HG02981 (cell line): ENCODE data around the gene AMHR2.

Experiments
- ATAC-seq: cut with Tn5 transposase; IDR thresholded peaks from one replicate; pipeline ENCODE4 v1.9.1; 2021; ENCODE audit warnings: mild to moderate bottlenecking, moderate library complexity; ENCODE audit not compliant: unreplicated experiment

AMHR2 gene

DNA sequence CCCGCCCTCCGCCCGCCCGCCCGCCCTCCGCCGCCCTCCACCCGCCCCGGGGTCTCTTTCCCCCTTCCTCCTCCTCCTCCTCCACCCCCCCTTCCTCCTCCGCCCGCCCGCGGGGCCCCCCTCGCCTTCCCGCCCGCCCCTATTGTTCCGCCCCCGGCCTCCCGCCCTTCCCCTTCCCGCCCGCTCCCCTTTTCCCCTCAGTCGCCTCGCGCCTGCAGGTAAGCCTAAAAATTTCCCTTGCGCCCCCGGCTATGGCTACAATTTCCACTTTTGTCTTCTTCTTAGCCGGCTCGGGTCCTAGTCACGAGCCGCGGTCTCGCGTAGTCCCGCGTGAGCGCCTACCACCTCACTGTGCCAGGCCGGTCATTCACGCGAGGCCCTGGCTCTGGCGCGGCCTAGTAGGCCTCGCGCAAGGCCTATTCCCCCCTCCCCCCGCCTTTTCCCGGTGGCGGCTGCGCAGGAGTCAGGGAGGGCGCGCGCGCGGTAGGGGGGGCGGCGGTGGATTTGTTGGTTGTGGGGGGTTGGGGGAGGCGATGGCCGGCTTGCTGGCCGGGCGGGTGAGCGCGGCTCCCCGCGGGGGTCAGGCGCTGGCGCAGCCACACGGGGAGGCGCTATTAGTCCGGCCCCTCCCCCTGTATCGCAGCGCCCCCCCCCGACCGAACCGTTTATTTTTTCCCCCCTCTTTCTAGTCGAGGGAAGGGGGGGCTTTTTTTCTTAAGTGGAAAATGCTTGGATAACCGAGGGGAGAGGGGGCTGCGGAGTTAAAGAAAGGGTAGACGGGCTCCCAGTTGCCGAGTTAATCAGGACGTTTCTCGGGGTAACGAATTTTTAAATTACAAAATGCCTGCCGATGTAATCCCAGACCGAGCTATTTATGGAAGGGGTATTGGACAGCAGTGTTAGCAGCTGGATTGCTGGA is 28.8 kb downstream of the AMHR2 start:
- ATAC-seq, result peak; percentile 26

DNA sequence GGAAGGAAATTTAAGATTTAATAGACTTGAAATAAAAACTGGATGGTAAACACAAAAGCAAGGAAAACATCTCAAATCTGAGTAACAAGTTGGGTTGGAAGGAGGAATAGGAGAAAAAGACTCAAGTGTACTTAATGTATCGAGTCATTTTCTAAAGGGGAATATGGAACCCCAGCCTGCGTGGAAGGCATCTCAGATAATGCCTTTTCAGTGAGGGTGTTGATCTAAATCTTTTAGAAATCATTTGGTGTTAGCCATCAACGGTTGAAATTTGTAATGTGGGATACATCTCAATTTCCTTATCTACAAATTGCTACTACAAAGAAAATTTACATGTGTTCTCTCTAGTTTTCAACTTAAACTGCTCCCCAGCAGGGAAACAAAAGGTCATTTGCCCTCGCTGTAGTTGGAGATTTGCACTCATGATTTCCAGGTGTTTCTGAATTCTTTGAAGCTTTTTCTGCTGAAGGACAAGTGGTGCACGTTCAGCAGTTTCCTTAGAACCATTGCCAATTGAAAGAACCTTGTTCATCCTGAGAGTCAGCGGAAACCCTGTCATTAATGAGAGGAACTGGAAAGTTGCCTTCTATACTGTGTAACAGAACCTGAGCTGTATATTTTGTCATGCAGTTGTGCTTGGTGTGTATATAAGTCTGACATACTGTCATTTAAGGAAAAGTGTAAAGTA is 30.4 kb downstream of the AMHR2 start:
- no peak for ATAC-seq

DNA sequence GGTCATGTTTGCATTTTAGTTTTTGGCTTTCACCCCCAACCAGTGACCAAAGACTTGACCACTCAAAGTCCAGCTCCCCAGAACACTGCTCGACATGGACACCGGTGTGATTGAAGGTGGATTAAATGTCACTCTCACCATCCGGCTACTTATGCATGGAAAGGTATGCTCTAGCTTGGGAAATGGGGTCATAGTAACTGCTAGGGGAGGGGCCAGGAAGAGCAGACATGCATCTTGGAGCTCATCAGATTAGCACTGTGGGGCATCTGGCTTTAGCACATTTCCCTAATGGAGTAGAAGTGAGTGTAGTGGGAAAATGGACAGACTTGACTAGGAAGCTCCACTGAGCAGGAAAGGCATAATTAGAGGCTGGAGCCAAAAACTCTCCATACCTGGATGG is 31.1 kb downstream of the AMHR2 start:
- no peak for ATAC-seq

DNA sequence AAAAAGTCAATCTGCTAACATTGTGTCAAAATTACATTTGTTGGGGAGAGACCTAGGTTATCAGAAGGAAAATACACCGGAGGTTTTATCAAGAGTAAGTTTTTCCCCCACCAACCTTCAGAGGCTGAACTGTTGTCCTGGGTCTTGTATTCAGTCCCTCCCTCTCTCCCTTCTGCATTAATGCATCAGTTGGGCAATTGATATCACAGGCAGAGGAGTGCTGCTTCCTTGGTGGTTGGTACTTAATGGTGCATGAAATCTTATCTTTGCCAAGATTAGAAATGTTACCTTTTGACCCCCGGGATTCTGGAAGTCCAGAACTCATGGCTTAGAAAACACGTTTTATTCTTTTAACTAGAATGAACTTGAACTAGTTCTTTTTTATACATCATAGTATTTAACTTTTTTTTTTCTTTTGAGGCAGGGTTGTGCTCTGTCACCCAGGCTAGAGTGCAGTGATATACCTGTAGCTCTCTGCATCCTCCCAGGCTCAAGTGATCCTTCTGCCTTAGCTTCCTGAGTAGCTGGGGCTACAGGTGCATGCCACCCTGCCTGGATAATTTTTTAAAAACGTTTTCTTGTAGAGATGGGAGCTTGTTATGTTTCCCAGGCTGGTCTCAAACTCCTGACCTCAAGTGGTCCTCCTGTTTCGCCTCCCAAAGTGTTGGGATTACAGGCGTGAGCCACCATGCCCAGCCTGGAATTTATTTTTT is 33.2 kb downstream of the AMHR2 start:
- ATAC-seq, result no peak

DNA sequence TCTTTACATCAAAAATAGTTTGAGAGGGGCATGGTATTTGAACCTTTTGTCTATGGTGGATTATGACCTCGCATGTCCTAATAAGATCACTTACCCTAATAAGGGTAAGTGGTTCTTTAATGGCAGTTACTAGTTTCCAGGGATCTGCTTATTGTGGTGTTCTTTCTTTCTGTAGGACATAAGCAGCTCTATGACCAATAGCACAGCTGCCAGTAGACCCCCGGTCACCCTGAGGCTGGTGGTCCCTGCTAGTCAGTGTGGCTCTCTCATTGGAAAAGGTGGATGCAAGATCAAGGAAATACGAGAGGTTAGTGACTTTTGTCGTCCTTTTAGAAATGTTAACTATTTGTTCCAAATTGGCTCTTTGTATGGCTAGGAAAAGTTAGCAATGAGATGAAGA is 35.4 kb downstream of the AMHR2 start:
- no peak for ATAC-seq

DNA sequence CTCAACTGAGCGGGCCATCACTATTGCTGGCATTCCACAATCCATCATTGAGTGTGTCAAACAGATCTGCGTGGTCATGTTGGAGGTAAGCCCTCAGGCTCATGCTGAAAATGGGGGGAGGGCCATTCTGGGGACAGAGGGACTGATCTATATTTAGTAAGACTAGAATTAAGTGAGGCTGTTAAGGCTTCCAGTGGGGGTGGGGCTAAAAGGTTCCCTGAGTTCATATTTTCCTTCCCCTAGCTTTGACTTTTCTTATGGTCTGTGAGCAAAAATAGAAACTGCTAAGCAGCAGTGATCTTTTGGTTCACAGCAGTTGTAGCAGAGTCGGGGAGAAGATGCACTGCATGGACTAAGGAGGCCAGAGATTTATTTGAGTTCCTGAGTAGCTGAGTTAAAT is 37.4 kb downstream of the AMHR2 start:
- no peak for ATAC-seq

DNA sequence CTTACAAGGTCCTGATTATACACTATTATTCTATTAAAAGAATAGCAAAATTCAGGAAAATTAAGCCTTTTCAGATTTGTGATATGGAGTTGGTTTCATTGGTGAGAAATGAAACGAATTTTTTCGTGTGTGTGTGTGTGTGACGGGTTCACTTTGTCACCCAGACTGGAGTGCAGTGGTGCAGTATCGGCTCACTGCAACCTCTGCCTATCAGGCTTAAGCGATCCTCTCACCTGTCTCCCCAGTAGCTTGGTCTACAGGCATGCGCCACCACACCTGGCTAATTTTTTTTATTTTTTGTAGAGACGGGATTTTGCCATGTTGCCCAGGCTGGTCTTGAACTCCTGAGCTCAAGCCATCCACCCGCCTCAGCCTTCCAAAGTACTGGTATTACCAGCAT is 37.9 kb downstream of the AMHR2 start:
- no peak for ATAC-seq

DNA sequence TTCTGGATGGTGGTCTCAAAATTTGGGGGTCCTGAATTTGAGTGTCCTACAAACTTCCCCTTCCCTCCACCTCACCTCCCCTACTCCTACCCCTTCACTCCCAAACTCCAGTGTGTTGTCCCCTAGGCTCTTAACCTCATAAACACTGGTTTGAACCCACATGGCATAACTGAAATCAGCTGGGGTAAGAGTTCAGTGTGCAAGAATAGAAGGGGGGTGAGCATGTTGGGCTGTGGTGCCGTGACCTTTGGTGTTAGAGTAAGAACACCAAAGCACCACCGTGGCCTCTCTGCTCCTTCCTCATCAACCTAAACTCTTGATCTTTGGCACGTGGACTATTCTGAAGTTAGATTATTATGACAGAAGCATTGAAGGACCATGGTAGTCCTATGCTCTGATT is 39.3 kb downstream of the AMHR2 start:
- ATAC-seq, result no peak

DNA sequence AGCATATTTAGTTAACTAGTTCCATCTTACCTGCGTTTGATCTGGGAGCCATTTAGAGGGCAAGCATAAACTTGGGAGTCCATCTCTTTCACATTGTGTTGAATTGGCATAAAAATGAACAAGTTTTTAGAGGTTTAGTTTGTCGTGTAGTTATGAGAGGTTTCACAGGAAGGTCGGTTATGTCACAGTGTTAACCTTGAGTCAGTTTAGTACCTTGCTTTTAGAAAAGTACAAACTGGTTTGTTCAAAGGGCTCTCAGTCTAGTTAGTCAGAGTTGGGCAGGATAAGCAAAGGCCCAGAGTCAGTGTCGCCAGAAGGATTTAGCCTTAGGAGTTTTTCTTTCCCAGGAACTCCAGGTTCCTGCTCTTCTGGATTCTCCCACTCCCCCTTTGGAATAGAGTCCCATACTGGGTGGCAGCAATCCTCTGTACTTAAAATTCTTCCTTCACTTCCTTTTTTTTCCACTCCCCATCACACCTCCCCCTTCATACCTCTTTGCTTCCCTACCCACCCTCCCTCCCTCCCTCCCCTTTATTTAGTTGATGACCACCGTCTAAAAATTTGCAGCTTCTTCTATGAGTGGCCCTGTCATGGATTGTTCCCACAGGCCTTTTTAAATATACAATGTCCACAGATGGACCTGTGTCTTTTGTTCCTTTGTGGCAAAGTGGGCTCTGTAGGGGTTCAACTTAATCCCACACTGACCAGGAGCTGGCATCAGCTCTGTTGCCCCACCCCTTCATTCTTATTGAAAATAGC is 40.3 kb downstream of the AMHR2 start:
- ATAC-seq, result no peak

DNA sequence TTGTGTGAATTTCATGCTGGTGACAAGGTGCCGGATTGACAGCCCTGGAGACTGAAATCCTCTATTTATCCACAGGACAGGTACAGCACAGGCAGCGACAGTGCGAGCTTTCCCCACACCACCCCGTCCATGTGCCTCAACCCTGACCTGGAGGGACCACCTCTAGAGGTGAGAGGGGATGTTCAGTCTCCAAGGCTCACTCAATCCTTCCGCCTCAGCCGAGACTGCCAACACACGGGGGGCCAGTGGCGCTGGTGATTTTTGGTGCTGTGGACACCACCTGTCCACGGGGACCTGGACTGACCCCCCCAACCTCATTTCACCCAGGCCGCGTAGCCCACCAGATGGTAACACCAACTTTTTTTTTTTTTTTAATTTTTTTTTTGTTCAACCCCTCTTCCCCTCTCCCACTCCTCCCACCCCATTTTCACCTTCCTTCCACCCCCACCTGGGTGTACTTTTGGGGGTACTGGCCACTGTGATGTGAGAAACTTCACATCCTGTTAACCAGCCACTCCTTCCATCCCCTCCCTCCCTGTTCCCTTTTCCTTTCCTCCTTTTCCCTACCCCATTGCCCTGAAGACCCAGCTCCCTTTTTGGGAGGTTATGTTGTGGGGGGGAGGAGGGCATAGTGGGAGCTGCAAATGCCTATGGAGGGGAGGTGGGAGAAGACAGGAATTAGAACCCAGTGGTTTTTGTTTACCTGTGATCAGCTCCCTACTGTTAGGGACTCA is 41.2 kb downstream of the AMHR2 start:
- no peak for ATAC-seq

DNA sequence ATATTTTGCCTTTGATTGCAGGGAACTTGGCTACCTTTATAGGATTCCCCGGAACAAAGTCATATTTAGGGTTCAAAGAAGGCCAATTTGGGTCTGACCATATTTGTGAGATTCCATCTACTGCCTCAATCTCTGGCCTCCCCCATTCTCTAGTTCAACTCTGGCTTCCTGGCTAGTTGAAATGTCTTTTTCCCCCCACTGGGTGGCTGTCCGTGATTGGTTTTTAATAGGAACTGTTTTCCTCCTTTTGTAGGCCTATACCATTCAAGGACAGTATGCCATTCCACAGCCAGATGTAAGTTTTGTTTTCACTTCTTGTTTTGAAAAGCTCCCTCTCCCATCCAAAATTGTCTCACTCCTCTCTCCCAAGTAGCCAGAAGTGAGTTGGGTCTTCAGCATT is 42.0 kb downstream of the AMHR2 start:
- no peak for ATAC-seq

DNA sequence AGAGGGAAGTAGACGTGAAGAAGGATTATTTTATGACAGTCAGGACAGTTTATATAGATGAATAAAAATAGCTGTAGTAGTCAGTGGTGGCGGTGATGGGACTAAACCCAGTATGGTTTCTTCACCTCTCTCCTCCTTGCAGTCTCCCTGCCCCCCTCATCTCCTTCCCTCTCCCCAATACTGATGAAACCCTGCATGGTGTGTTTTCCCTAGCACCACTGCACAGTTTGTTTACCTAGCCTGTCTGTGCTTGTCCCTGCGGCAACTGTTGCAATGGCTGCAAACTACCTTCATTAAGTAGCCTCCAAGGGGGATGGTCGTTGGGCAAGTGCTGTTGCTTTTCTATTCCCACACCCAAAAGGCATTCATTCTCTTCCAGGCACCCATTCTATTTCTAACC is 43.0 kb downstream of the AMHR2 start:
- ATAC-seq, result no peak

DNA sequence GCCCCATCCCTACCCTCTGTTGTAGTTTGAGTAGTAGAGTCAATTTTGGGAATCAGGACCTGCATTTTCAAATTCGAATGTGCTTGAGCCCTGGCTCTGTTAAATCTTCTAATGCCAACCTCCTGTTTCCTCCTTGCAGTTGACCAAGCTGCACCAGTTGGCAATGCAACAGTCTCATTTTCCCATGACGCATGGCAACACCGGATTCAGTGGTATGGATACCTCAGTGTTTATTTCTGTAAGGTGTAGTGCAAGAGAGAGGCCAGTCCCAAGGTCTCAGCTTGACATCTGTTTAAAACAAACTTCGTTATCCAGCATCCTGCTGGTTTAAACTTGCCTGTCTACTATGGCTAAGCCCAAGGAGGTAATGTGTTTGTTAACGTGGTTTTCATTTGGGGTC is 43.4 kb downstream of the AMHR2 start:
- ATAC-seq, result no peak

DNA sequence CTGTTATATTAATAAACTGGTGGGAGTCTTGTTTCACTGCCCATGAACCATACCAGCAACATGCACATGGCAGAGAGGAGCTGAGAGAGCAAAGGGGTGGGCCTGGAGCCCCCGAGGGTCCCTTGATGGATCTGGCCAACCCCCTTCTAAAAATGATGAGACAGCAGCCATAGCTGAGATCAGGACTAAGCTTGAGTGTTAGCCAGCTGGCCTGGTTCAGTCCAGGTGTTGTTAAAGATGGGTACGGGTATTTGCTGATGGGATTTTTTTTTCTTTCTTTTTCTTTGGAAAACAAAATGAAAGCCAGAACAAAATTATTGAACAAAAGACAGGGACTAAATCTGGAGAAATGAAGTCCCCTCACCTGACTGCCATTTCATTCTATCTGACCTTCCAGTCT is 44.2 kb downstream of the AMHR2 start:
- ATAC-seq, result no peak

DNA sequence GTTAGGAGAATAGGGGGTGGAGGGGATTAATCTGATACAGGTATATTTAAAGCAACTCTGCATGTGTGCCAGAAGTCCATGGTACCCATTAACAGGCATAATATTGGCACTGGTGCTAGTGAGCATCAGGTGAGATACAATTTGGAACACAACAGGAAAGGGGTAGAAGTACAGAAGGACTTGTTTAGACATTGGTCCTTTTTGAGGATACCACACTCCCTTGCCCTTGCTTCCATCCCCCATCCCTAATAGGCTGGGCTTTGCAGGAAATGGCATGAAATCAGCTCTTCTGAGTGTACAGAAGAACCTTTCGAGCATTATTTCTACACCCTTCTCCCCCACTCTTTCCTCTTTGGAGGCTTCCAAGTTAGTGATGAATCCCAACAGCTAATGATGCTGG is 44.6 kb downstream of the AMHR2 start:
- no peak for ATAC-seq

DNA sequence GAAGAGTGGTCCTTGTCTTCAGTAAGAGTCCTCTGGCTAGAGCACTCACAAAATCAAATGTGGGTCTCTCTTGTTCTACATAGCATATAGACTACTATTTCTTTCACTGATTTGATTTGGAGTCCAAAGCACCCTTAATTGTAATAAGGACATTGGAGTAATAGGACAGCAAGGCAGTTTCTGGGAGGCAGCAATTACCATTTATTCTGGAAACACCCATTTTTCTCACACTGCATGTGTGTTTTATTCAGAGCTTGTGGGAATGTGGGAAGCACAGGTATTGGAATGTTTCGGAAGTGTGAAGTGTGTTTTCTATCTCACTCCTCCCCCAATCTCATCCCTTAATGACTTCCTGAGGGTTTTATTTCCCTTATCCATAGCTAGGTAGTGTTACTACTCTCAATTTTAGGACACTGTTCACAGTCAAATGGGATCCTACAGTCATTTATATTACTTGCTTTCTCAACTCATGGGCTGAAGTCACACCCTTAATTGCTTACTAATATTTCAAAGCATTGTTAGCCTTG is 48.5 kb downstream of the AMHR2 start:
- no peak for ATAC-seq

DNA sequence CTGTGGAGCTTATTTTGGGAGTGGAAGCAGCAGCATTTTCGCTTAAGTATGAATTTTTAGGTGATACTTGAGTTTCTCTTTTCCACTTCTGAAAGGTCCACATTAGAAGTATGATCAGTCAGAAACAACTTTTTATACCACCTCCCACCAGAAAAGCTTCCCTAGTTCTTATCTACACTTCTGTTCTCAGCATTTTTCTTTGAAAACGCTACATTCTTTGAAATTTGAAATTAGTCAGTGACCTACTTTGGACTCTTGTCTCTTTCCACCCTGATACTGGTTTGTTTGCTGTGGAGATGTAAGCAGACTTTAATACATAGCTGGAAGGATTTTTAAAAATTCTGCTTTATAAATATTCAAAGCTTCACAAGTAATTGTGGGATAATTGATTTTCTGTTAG is 50.4 kb downstream of the AMHR2 start:
- ATAC-seq, result no peak

DNA sequence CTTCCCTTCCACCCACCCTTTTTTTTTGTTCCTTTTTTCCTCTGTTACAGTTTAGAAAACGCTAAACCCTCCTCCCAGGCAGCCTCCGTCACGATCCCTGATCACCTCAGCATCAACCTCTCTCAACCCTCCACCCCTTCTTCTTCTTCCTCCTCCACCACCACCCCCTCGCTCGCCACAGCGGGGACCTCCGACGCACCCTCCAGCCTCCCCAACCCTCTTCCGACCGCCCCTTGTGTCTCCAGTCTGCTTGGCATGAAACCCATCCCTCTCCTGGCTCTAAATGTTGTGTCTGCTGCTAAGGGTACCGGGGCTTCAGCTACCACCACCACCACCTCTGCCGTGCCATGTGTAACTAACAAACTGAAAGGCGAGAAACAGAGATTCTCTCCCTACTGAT is 51.2 kb downstream of the AMHR2 start:
- no peak for ATAC-seq

DNA sequence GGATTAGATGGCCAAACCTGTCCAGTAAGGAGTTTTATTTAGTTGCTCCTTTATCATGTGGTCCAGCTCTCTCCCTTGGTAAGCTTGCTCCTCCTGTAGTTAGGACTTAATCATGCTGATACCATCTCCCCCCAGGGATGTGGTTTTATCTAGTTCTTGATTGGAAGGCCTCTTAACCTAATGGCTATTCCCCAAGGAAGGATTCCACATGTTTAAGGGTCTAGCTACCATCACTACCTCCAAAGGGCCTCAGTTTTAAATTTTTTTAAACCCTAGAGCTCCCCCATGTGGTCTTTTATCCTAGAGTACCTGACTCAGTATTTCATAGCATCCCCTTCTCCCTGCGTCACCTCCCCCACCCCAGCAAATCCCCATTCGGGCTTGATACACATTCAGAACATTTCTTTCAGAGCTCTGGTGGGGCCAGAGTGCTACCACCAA is 53.1 kb downstream of the AMHR2 start:
- ATAC-seq, result no peak

DNA sequence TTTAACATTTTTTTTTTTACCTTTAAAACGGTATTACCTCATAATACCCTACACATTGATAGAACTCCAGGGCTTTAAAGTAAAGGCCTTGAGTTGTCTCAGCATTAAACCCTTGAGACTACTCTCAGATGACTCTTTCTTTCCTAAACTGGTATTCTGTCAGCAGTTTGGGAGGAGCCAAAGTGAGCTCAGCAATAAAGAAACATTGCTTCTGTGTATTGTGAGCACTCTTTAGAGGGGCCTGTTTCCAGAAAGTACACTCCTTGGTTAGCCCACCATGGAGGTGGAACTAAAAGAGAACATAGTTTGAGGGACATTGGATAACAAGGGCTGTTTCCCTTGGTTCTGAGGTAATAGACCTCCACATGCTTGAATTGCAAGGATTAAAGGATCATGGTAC is 55.2 kb downstream of the AMHR2 start:
- ATAC-seq, result no peak
